Measurements from ENCODE around the gene SMIM12.

The SMIM12 gene

GRCh38 chr1:34859446-34860200 is at the start of gene SMIM12:
SMIM12 (minus strand) TSS chr1:34859749; CDS start chr1:34855977, 3,772 bp downstream.
- peak; percentile 94 for DNase-seq

GRCh38 chr1:34908369-34908768 is 48.8 kb upstream of the SMIM12 start:
- no peak for DNase-seq

DNA sequence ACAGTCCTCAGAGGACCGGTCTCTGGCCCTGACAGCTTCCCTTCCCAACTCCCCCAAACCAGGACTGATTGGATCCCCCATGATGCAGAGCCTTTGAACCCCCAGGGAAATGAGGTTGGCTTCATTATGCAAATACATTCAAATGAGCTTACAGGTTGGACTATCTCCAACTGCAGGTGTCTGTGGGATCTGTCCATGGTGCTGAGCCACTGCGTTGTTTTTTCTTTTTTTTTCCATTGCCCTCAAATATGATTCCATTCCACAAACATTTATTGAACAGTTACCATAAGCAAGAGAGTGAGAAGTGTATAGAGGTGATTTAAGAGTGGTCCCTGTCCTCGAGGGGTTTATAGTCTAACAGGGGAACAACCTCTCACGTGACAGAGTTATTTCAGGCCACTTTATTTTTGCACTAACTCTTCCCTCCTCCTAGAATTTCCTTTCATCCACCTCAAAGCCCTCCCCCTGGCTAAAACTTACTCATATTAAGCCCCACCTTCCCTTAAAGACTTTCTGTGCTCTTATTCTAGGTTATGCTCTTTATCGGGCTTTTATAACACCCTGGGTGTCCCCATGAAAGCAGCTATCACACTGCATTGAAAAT is 48.0 kb upstream of the SMIM12 start:
- DNase-seq = no peak

DNA sequence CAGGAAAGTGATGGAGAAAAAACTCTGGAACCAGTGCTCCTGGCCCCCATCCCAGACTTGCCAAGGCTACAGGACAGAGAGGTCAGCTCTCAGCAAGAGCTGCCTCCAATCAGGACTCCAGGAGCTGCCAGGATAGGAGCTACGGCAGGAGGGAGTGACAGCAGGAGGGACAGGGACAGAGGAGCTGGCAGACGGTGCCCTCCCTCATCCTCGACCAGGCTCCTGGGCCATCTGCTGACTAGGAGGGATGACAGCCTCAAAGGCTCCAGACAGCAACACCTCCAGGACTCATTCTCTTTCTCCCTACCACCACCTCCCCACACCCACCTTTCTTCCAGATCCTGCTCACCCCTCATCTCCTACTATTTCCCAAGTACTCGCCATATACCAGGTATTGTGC is 47.2 kb upstream of the SMIM12 start:
- no peak for DNase-seq

DNA sequence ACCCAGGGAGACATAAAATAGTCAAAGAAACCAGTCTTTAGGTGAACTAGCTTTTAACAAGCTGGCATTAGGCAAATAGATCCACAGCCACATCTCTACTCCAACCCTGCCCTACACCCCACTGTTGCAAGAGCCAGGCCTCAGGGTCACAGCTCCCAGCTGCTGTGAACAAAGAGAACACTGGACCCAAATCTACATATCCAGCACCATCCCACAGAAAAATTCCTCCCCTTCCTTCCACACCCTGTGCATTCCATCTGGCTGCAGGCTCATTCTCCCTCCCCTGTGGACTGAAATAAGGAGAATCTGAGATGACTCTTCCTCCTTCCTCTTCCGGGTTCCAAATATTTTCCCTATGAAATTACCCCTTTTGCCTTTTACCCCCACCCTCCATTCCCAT is 46.7 kb upstream of the SMIM12 start:
- no peak for DNase-seq

DNA sequence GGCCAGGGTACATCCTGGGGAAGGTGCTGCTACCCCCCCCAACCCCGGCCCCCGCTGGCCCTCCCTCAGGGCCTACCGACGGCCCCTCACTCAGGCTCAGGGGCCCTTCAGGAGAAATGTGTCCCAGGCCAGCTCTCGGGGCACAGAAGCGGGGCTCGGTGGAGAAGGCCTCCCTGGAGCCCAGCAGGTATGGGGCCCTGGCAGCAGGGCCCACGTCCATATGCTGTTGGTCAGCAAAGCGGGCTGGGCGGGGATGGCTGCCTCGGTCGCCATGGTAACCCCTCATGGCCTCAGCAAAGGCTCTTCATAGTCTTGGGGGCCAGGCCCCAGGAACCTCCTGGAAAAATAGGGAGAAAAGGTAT is 45.5 kb upstream of the SMIM12 start:
- no peak for DNase-seq

GRCh38 chr1:34904236-34905097 is 44.9 kb upstream of the SMIM12 start:
- no peak for DNase-seq

DNA sequence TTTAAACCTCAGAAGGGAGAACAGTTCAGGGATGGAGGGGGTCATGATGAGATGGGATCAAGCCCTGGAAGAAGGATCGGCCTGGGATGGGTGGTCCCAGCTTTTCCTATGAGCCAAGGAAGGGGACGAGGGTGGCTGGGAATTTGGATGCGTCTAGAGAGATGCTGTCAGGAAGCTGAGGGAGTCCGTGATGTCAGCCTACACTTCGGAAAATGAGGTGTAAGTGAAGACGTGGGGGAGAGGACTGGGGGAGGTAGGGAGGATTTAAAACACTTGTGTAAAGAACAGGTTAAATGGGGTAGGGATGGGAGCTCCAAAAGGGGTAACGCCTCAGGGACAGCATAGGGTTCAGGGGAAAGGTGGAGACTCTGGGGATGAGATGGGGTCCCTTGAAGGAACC is 42.4 kb upstream of the SMIM12 start:
- no peak for DNase-seq

DNA sequence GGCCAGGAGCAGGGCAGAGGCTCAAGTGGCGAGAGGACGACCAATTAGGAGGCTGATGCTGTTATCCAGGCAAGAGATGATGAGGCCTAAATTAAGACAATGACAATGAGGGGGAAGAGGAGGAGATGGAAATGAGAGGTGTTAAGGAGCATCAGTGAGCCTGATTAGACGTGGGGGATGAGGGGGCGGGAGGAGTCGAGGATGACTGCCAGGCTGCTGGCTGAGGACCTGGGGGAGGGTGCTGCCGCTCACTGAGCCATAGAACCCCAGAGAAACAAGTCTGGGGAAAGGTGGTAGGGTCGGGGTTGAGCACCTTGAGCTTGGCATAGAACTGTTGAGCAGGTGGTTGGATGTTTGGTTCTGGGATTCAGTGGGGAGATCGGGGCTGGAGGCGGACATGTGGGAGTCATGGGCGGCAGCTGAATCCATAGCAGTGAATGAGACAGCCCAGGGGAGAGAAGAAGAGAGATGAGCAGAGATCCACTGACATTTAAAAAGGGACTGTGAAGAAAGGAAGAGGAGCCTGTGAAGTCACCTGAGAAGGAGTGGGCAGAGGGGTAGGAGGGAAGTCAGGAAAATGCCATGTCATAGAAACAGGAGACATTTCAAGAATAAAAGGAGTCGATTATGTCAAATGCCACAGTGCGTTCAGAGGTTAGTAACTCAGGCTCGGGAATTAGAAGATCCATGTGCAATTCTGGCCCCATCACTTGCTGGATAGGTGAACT is 41.4 kb upstream of the SMIM12 start:
- no peak for DNase-seq

GRCh38 chr1:34899906-34900305 is 40.4 kb upstream of the SMIM12 start:
- no peak for DNase-seq

- DNase-seq = no peak
Observed at GRCh38 chr1:34899471-34899870, 39.9 kb upstream of the SMIM12 start.

- no peak for DNase-seq
Observed at GRCh38 chr1:34898330-34898761, 38.8 kb upstream of the SMIM12 start.

DNA sequence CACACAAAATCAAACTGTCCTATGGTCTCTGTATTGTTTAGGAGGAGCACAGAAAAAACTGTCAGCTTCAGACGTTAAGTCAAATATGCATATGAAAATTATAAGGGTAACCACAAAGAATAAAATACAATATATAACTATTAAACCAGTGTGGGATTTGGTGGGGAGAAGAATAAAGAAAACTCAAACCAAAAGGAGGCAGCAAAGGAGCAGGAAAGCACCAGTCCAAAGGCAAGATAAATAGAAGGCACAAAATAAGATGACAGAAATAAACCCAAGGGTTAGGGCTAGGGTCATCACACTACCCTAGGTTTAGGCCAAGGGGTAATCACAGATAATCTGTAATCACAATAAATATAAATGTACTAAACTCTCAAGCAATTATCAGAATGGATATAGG is 37.1 kb upstream of the SMIM12 start:
- peak; percentile 13 for DNase-seq

GRCh38 chr1:34889705-34890104 is 30.2 kb upstream of the SMIM12 start:
- no peak for DNase-seq

DNA sequence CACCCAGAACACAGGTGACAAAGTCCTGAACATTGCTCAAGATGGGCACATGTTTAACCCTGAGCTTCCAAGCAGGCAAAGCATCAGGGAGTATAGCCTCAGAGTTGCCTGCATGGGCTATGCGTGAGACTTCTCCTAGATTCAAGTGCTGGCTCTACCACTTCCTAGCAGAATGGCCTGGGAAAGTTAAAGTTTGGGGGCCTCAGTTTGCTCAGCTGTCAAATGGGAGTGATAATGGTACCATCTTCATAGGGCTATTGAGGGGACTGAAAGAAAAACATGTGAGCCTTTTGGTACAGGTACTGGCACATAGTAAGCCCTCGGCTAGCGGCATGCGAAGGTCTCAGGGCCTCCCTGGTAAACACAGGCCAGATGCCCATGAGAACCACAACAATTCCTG is 28.0 kb upstream of the SMIM12 start:
- DNase-seq = no peak

DNA sequence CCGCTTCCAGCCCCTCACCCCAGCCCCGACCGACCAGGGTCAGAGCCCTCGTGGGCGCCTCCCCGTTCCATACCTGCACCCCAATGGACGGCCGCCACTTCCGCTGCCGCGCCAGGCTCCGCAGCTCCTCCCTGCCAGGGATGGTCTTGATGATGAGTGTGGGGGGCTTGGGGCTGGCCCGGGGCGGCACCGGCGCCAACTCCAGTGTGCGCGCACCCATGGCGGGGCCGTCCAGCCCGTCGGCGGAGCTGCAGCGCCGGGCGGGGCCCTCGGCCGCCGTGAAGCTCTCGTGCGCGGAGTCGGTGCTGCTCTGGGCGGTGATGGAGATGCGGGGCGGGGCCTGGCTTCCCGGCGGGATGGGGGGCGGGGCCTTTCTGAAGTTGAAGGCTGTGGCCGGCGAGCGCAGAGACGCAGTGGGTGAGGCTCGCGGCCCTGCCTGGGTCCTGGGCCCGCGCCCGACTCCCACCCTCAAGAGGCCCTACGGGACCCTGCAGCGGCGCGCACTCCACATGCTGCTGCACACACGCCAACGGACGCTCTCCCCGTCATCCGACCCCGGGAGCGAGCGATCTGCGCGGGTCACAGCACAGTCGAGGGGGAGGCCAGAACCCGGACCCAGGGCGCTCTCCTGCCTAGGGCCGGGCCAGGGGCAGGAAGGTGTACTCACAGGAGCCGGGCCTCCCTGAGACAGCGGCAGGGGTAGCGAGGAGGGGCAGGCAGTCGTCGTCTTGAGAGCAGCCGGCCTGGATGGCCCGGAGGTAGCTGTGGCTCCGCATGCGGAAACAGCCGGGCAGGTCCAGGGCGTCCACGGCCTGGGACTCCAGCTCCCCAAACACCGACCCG is 26.1 kb upstream of the SMIM12 start:
- DNase-seq = peak; percentile 47

DNA sequence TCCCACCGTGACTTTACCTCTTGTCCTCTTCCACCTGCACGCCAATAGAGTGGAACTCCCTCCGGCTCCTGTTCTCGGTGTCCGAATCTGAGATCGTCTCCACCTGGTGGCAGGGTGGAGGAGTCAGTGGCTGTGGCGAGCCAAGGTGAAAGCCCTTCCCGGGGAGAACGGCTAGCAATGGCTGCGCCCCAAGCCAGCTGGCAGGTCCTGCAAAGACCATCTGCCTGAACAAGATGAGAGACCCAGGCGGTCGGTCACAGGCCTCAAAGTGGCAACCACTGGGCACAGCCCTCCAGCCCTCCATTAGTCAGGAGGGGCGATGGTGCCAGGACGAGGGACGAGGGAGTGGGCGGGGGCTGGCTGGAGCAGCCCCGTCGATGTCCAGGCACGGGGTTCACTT is 25.4 kb upstream of the SMIM12 start:
- no peak for DNase-seq

DNA sequence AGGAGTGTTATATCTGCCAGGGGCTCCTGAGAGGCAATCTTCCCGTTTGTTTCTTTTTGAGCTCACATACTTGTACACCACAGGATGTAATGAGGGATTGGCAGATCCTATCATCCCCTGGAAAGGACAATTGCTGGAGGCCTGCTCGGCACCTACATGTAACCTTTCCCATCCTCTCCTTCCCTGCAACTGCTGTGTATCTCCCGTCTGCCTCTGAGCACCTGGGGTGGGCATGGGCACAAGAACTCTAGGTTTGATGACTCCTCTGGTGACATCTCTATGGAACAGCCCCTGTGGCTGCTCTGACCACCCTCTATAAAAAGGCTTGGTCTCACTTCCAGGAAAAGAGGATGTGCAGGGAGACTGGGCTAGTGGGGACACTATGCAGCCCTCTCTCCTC is 25.0 kb upstream of the SMIM12 start:
- no peak for DNase-seq

- DNase-seq = no peak
Observed at GRCh38 chr1:34879230-34879629, 19.7 kb upstream of the SMIM12 start.

- no peak for DNase-seq
Observed at GRCh38 chr1:34876406-34876805, 16.9 kb upstream of the SMIM12 start.

- DNase-seq = no peak
Observed at GRCh38 chr1:34874296-34874952, 14.9 kb upstream of the SMIM12 start.

GRCh38 chr1:34872133-34872503 is 12.6 kb upstream of the SMIM12 start:
- no peak for DNase-seq

All from CD4-positive, alpha-beta T cell treated with Interleukin-21 for 1 hour (primary cell).